ENCODE measurements around the gene EXOC6. TPM values are rescaled to one million over a fixed set of nuclear protein-coding genes. Genes with fewer than 3 reads are reported as not detected.

EXOC6 gene
- total RNA-seq, 1 donor from 2014 or later: 21.7 TPM

- Mint-ChIP-seq H3K27ac (no peak overlapping the region), H3K9me3 (ENCODE audit: low read depth) (no peaks in the 10 kb centered on the region), H3K27me3 (peaks cover 5% of the 10 kb centered on the region), H3K4me3 (ENCODE audit: low read depth) (no peak overlapping the region), H3K36me3 (ENCODE audit: insufficient read depth) (no peaks in the 10 kb centered on the region), H3K4me1 (ENCODE audit: low read depth) (no peaks in the 10 kb centered on the region)
- DNase-seq (ENCODE audit: low spot score, unreplicated experiment): no peak
- TF ChIP-seq CTCF (IDR thresholded peaks at IDR 0.05; ENCODE audit: unreplicated experiment): no peak
Measured at GRCh38 chr10:93087846-93088245, 239.5 kb downstream of the EXOC6 start.

DNA sequence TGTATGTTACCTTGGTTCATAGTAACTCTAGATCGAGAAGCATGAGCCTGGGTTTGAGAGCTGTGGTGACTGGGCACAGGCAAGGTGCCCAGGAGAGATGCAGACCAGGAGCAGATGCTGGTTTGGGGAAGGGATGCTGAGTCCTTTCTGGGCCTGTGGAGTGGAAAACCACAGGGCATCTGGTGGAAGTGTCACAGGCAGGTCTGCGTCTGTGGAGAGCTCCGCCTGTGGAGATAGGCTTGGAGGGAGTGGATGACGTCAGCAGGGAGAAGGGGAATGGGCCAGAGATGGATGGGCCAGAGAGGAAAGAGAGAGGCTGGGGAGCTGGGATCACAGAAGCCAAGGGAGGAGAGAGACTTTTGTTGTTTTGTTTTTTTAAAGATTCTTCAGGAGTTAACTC, 240.1 kb downstream of the EXOC6 start:
- Mint-ChIP-seq H3K27me3 (peaks cover 5% of the 10 kb centered on the region), H3K4me3 (ENCODE audit: low read depth) (no peak overlapping the region), H3K27ac (no peak overlapping the region), H3K4me1 (ENCODE audit: low read depth) (no peaks in the 10 kb centered on the region), H3K36me3 (ENCODE audit: insufficient read depth) (no peaks in the 10 kb centered on the region), H3K9me3 (ENCODE audit: low read depth) (no peaks in the 10 kb centered on the region)
- no peak for DNase-seq (ENCODE audit: low spot score, unreplicated experiment)
- no peak for TF ChIP-seq CTCF (IDR thresholded peaks at IDR 0.05; ENCODE audit: unreplicated experiment)

- no peak for DNase-seq (ENCODE audit: low spot score, unreplicated experiment)
- Mint-ChIP-seq H3K9me3 (ENCODE audit: low read depth) (no peaks in the 10 kb centered on the region), H3K4me1 (ENCODE audit: low read depth) (no peaks in the 10 kb centered on the region), H3K4me3 (ENCODE audit: low read depth) (no peak overlapping the region), H3K27ac (no peak overlapping the region), H3K36me3 (ENCODE audit: insufficient read depth) (no peaks in the 10 kb centered on the region), H3K27me3 (peaks cover 5% of the 10 kb centered on the region)
- no peak for TF ChIP-seq CTCF (IDR thresholded peaks at IDR 0.05; ENCODE audit: unreplicated experiment)
Measured at GRCh38 chr10:93090619-93091018, 242.3 kb downstream of the EXOC6 start.

DNA sequence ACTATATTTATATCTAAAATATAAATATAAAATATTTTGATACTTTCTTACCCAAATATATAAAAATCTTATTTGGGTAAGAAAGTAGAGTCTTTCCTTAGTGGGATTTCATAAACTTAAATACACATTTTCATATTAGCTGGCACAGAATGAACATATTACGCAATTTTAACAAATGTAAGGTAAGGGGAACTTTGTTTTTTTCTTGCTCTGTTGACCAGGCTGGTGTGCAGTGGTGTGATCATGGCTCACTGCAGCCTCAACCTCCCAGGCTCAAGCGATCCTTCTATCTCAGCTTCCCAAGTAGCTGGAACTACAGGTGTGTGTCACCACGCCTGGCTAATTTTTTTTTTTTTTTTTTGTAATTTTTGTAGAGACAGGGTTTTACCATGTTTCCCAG, 243.6 kb downstream of the EXOC6 start:
- Mint-ChIP-seq H3K36me3 (ENCODE audit: insufficient read depth) (no peaks in the 10 kb centered on the region), H3K27me3 (no peaks in the 10 kb centered on the region), H3K4me1 (ENCODE audit: low read depth) (no peaks in the 10 kb centered on the region), H3K9me3 (ENCODE audit: low read depth) (no peaks in the 10 kb centered on the region), H3K27ac (no peak overlapping the region), H3K4me3 (ENCODE audit: low read depth) (no peak overlapping the region)
- TF ChIP-seq CTCF (IDR thresholded peaks at IDR 0.05; ENCODE audit: unreplicated experiment): no peak
- no peak for DNase-seq (ENCODE audit: low spot score, unreplicated experiment)

DNA sequence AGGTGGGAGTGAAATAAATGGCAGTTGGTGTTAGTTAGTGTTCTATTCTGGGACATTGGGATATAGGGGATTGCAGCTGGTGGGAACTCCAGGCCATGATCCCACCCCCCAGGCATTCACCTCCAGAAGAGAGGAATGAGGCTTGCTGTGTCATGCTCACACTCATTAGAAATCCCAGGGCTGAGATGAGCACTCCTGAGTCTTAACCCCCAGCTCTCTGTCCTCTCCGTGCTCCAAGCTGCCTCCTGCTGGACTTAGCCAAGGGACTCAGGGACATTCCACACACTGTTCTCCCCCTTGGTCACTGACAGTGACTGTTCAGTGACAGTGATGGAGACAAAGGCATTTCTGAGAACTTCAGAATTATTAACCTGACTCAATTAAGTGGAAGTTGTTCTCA, 246.9 kb downstream of the EXOC6 start:
- H3K4me1 Mint-ChIP-seq (ENCODE audit: low read depth): peaks cover 4% of the 10 kb centered on the region
- no peak for TF ChIP-seq CTCF (IDR thresholded peaks at IDR 0.05; ENCODE audit: unreplicated experiment)
- H3K4me3 Mint-ChIP-seq (ENCODE audit: low read depth): no peak overlapping the region
- no peaks in the 10 kb centered on the region for H3K27me3 Mint-ChIP-seq
- H3K9me3 Mint-ChIP-seq (ENCODE audit: low read depth): no peaks in the 10 kb centered on the region
- no peak overlapping the region for H3K27ac Mint-ChIP-seq
- DNase-seq (ENCODE audit: low spot score, unreplicated experiment): no peak
- H3K36me3 Mint-ChIP-seq (ENCODE audit: insufficient read depth): no peaks in the 10 kb centered on the region

Measured in progenitor cell of endocrine pancreas (in vitro differentiated cells).